HUES48 (cell line): ENCODE measurements around the gene COX8A.

Experiments
- H3K27ac ChIP-seq: one replicate; pipeline ENCODE4 v1.7.0; 2013; ENCODE audit warnings: low read depth, low read length, inconsistent platforms
- H3K27me3 ChIP-seq: 2 replicates; pipeline ENCODE4 v1.6.1; 2013; ENCODE audit warnings: mild to moderate bottlenecking, low read length; ENCODE audit not compliant: control insufficient read depth, insufficient read depth
- H3K36me3 ChIP-seq: 2 replicates; pipeline ENCODE4 v1.6.1; 2013; ENCODE audit warnings: low read length; ENCODE audit not compliant: control insufficient read depth, insufficient read depth
- H3K4me1 ChIP-seq: 2 replicates; pipeline ENCODE4 v1.6.1; 2013; ENCODE audit warnings: mild to moderate bottlenecking, low read length; ENCODE audit not compliant: control insufficient read depth, insufficient read depth
- H3K4me3 ChIP-seq: 2 replicates; pipeline ENCODE4 v1.5.1; 2013; ENCODE audit warnings: mild to moderate bottlenecking, low read depth, low read length
- H3K9ac ChIP-seq: 2 replicates; pipeline ENCODE4 v1.6.1; 2013; ENCODE audit warnings: mild to moderate bottlenecking, low read depth, low read length, moderate library complexity
- H3K9me3 ChIP-seq: 2 replicates; pipeline ENCODE4 v1.6.1; 2013; ENCODE audit warnings: low read length; ENCODE audit not compliant: control insufficient read depth, insufficient read depth

COX8A gene

DNA sequence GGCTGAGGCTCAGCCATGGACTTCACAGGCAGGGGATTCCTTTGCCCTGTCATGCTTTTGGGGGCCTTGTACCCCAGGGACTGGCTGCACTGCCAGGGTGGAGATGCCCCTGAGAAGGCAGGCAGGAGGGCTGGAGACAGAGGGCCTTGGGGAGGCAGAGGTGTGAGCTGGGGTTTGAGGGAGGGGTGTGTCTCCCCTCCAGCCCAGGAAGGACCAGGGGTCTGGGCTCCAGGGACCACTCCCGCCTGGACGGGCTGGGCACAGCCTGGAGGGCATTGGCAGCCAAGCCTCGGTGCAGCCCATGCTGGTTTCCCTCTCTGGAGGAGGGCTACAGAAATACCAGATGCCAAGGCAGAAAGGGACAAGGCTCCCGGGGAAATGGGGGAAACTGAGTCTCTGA lies 31.3 kb downstream of the COX8A start:
- Histone ChIP-seq H3K9ac (no peak overlapping the region), H3K4me3 (no peak overlapping the region), H3K27me3 (peaks cover 81% of the 10 kb centered on the region), H3K9me3 (no peaks in the 10 kb centered on the region), H3K36me3 (no peaks in the 10 kb centered on the region), H3K27ac (no peak overlapping the region), H3K4me1 (peaks cover 9% of the 10 kb centered on the region; the same call in 1 of the 2 replicates)

DNA sequence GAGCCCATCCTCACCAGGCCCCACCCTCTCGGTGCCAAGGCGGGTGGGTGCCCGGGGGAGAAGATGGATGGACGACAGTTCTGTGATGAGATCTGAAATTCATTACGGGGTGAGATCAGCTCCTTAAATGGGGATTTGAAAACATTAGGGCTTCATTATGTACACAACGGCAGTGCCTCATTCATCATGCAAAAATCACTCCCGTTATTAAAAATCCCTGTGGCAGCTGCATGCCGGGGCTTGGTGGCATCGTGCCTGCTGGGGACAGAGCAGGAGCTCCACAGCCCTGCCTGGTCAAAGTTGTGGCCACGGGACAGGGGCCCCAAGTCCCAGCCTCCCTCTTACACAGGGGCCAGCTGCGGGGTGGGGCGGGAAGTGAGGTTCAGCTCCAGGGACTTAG lies 32.0 kb downstream of the COX8A start:
- no peak overlapping the region for H3K27ac ChIP-seq
- no peak overlapping the region for H3K4me3 ChIP-seq
- H3K9ac ChIP-seq = no peak overlapping the region
- no peaks in the 10 kb centered on the region for H3K9me3 ChIP-seq
- peaks cover 9% of the 10 kb centered on the region; the same call in 1 of the 2 replicates for H3K4me1 ChIP-seq
- H3K27me3 ChIP-seq = peaks cover 79% of the 10 kb centered on the region
- no peaks in the 10 kb centered on the region for H3K36me3 ChIP-seq

DNA sequence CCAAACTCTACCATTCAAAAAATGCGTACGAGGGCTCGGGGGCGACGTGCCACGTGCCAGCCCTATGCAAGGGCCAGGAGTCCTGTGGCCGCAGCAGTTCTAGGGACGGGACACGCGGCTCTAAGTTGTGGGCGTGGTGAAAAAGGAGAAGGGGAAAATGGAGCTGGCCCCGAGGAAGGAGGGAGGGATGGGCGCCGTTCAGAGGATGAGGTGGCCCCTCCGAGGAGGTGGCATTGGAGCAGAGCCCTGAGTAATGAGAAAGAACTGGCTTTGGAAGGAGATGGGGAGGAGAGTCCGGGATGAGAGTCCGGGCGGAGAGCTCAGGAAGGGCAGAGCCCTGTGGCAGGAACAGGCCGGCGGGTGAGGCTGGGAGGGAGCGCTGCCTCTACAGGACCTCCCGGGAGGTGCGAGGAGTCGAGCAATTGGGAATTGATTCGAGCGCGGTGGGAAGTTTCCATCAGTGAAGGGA lies 32.8 kb downstream of the COX8A start:
- Histone ChIP-seq H3K4me1 (peaks cover 9% of the 10 kb centered on the region; the same call in 1 of the 2 replicates), H3K9ac (no peak overlapping the region), H3K27ac (no peak overlapping the region), H3K4me3 (peak overlapping the region; percentile 50), H3K9me3 (no peaks in the 10 kb centered on the region), H3K27me3 (peaks cover 78% of the 10 kb centered on the region), H3K36me3 (no peaks in the 10 kb centered on the region)

DNA sequence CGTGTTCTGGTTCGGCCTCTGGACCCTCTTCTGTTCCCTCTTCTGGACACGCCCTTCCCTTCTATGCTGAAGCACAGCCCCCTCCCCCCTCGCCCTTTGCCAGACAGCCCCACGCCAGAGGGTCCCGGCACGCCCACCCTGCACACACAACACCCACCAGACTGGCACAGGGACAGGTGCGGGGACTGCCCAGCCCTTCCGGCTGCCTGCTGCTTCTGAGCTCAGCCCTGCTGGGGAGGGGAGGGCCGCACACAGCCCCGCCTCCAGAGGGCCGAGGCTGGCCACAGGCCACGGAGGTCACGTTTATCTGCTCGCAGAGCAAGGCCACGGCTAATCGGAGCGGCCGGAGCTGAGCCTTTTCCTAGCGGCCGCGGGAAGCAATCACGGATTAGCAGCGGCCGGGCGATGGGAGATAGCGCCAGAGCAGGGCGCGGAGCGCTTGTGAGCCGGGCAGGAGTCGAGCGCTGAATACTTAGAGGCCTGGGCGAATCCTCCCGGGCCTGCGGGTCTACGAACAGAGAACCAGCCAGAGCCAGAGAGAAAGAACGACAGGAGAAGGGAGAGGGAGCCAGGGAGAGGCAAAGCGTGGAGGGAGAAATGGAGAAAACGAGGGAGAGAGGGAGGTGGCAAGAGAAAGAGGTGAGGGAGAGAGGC lies 33.3 kb downstream of the COX8A start:
- H3K36me3 ChIP-seq = no peaks in the 10 kb centered on the region
- peak overlapping the region; percentile 50 for H3K4me3 ChIP-seq
- no peak overlapping the region for H3K27ac ChIP-seq
- H3K9ac ChIP-seq = no peak overlapping the region
- H3K4me1 ChIP-seq = peaks cover 9% of the 10 kb centered on the region; the same call in 1 of the 2 replicates
- no peaks in the 10 kb centered on the region for H3K9me3 ChIP-seq
- H3K27me3 ChIP-seq = peaks cover 74% of the 10 kb centered on the region

DNA sequence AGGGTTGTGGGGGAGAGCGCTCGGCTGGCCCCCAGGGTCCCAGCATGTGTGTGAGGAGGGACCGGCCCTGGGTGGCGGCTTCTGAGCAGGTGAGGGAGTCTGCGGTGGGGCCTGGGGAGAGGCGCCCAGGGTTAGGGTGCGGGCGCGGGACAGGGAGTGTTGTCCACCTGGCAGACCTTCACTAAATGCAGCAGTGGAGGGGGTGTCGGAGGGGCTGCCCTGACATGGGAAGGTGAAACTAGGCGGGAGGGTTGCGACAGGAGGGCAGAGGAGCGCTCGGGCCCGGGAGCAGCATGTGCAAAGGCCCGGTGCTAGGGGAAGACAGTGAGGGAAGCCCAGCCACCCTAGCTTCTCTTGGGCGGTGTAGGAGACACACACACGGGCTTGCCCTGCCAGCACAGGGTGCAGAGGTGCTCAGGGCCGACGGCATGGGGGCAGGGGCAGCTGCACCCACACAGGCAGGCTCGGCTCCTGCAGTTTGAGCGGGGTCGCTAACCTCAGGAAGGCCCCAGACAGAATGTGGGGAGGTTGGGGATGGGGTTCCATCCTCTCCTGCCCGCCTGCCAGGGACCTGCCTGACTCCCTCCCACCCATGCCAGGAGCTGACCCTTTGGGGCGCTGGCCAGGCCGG lies 34.0 kb downstream of the COX8A start:
- Histone ChIP-seq H3K27ac (no peak overlapping the region), H3K36me3 (no peaks in the 10 kb centered on the region), H3K9ac (no peak overlapping the region), H3K4me3 (0 out of 2 replicates have a peak overlapping the region, but pooled peaks have one; percentile 50), H3K4me1 (peaks cover 9% of the 10 kb centered on the region; the same call in 1 of the 2 replicates), H3K27me3 (peaks cover 76% of the 10 kb centered on the region), H3K9me3 (no peaks in the 10 kb centered on the region)

DNA sequence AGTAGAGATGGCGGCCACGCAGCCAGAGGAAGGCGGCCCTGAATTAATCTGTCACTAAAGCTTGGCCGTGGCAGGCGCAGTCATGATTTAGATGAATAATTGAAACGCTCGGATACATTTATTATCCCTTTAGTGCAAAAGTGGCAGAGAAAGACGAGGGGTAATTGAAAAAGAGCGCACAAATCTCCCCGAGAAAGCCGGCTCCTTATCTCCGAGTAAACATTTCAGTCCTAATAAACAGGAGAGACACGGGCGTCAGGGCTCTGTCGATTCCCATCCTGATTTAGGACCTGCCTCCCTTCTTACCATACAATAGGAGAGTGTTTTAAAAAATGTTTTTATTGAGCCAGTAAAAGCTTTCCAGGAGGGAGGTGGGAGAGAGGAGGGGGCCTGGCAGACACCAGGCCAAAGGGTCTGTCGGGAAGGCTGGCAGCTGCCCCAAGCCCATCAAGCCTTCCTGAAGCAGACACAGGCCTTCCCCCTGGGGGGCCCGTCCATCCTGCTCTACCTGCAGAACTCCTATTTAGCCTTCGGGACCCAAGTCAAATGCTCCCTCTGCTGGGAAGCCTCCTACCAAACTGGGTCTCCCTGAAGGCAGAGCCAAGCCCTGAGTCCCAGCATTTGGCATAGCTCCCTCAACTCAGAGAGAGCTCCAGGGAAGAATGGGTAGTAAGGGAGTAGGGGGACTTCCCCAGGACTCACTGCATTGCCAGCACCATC lies 34.7 kb downstream of the COX8A start:
- no peaks in the 10 kb centered on the region for H3K9me3 ChIP-seq
- H3K27ac ChIP-seq = no peak overlapping the region
- no peak overlapping the region for H3K9ac ChIP-seq
- H3K27me3 ChIP-seq = peaks cover 83% of the 10 kb centered on the region
- H3K4me3 ChIP-seq = no peak overlapping the region
- no peaks in the 10 kb centered on the region for H3K36me3 ChIP-seq
- peaks cover 9% of the 10 kb centered on the region; the same call in 1 of the 2 replicates for H3K4me1 ChIP-seq

DNA sequence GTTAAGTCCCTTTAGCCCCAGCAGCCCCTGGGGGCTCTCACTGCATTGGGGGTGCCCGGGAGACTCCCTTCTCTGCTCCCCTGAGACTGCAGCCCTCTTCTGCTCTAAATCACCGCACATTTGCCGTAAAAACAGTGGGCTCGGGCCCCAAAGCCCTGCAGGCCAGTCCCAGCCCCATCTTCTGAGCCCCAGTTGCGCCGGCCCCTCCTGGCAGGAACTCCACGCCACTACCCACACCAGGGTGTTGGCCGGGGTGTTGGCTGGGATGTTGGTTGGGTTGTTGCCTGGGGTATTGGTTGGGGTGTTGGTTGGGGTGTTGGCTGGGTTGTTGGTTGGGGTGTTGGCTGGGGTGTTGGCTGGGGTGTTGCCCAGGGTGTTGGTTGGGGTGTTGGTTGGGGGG lies 35.3 kb downstream of the COX8A start:
- no peak overlapping the region for H3K27ac ChIP-seq
- no peak overlapping the region for H3K9ac ChIP-seq
- no peaks in the 10 kb centered on the region for H3K9me3 ChIP-seq
- H3K36me3 ChIP-seq = no peaks in the 10 kb centered on the region
- no peak overlapping the region for H3K4me3 ChIP-seq
- H3K27me3 ChIP-seq = peaks cover 85% of the 10 kb centered on the region
- peaks cover 9% of the 10 kb centered on the region; the same call in 1 of the 2 replicates for H3K4me1 ChIP-seq

DNA sequence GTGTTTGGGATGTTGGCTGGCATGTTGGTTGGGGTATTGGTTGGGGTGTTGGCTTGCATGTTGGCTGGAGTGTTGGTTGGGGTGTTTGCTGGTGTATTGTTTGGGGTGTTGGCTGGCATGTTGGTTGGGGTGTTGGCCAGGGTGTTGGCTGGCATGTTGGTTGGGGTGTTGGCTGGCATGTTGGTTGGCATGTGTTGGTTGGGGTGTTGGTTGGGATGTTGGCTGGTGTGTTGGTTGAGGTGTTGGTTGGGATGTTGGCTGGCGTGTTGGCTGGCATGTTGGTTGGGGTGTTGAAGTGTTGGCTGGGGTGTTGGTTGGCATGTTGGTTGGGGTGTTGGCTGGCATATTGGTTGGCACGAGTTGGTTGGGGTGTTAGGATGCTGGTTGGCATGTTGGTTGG lies 36.4 kb downstream of the COX8A start:
- no peaks in the 10 kb centered on the region for H3K36me3 ChIP-seq
- H3K9me3 ChIP-seq = no peaks in the 10 kb centered on the region
- H3K27ac ChIP-seq = no peak overlapping the region
- no peak overlapping the region for H3K4me3 ChIP-seq
- no peak overlapping the region for H3K9ac ChIP-seq
- H3K27me3 ChIP-seq = peaks cover 84% of the 10 kb centered on the region
- peaks cover 9% of the 10 kb centered on the region; the same call in 1 of the 2 replicates for H3K4me1 ChIP-seq

DNA sequence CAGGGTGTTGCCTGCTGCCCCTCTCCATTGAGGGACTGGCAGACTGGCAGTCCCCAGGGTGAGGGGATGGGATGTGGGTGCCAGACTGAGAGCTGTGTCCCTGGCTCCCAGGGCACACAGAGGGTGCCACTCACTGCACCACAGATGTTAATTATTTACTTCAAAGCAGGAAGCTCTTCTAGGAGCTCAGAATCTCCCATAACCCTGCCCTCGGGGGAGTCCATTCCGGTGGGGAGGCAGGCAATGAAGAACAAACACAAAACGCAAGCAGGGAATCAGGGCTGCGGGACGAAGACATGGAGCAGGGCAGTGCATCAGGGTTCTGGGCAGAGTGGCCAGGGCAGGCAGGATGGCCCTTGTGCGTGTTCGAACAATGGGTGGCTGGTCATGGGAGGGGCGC lies 37.0 kb downstream of the COX8A start:
- peaks cover 81% of the 10 kb centered on the region for H3K27me3 ChIP-seq
- peaks cover 9% of the 10 kb centered on the region; the same call in 1 of the 2 replicates for H3K4me1 ChIP-seq
- no peaks in the 10 kb centered on the region for H3K36me3 ChIP-seq
- H3K9me3 ChIP-seq = no peaks in the 10 kb centered on the region
- H3K4me3 ChIP-seq = no peak overlapping the region
- H3K27ac ChIP-seq = no peak overlapping the region
- no peak overlapping the region for H3K9ac ChIP-seq

DNA sequence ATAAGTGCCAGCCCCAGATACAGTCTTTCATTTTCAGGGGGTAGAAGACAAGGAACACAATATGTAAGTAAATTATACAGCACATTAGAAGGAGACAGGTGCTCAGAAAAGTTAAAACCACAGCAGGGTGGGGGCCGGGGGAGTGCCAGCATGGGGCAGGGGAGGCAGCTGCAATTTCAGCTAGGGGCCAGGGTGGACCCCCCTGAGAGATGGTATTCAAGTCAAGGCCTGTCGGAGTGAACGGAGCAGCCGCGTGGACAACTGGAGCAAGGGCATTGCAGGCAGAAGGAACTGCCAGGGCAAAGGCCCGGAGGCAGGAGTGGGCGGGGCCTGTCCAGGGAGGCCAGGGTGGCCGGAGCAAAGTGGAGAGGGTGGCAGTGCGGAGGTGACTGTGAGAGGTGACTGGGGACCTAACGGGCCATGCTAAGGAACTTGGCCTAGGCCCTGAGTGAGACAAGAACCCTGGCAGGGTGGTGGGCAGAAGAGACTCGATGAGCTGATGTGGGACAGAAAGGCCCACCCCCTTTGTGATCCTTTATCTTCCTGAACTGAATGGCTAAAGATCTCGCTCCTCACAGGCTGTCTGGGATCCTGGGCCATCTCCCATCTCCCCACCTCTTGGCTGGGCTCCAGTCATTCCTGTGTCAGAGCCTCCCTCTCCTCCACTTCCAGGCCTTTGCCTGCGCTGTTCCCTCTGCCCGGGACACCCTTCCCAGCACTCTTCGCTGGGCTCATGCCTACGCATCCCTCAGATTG lies 38.9 kb downstream of the COX8A start:
- Histone ChIP-seq H3K27ac (no peak overlapping the region), H3K9me3 (no peaks in the 10 kb centered on the region), H3K36me3 (no peaks in the 10 kb centered on the region), H3K9ac (no peak overlapping the region), H3K4me1 (no peaks in the 10 kb centered on the region), H3K4me3 (no peak overlapping the region), H3K27me3 (peaks cover 62% of the 10 kb centered on the region)
